ENCODE data around the gene MCUB.

Gene MCUB

DNA sequence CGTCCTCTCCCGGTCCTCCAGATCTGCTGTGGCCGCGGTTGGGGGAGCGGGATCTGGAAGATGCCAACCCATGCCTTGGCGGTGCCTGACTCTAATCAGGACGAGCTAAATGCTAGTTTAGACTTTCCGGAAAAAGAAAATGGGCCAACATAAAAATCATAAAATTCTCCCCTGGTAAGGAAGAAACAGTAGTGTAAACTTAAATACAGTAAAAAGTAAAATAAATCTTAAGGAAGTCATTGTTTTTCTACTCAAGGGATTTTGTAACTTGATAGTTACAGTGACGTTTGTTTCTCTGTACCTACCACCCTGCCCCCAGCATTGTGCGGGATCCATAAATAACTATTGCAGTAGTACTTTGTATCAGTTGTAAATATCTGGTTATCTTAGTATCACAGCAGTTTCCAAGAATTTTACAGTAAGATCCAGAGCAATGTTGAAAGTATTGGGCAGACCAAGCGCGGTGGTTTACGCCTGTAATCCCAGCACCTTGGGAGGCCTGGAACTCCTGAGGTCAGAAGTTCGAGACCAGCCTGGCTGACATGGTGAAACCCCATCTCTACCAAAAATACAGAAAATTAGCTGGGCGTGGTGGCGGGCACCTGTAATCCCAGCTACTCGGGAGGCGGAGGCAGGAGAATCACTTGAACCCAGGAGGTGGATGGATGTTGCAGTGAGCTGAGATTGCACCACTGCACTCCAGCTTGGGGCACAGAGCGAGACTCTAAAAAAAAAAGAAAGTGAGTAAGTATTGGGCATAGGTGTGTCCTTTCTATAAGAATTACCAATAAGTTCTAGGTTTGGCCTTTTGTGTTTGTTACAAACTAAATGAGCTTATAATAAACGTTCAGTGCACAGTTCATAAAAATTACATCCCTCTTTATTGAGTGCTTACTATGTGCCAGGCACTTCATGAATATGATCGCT lies 170.8 kb downstream of the MCUB start:
- no peak for DNase-seq

DNA sequence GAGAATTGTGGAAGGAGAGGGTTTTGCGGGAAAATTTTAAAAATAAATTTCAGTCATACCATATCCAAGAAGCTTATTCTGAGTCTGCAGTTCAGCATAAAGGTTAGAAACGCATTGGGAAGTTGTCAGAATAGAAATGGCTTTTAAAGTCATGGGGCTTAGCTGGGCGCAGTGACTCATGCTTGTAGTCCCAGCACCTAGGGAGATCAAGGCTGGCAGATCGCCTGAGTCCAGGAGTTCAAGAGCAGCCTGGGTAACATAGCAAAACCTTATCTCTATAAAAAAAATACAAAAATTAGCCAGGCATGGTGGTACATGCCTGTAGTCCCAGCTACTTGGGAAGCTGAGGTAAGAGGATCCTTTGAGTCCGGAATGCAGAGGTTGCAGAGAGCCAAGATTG lies 173.7 kb downstream of the MCUB start:
- DNase-seq: no peak

DNA sequence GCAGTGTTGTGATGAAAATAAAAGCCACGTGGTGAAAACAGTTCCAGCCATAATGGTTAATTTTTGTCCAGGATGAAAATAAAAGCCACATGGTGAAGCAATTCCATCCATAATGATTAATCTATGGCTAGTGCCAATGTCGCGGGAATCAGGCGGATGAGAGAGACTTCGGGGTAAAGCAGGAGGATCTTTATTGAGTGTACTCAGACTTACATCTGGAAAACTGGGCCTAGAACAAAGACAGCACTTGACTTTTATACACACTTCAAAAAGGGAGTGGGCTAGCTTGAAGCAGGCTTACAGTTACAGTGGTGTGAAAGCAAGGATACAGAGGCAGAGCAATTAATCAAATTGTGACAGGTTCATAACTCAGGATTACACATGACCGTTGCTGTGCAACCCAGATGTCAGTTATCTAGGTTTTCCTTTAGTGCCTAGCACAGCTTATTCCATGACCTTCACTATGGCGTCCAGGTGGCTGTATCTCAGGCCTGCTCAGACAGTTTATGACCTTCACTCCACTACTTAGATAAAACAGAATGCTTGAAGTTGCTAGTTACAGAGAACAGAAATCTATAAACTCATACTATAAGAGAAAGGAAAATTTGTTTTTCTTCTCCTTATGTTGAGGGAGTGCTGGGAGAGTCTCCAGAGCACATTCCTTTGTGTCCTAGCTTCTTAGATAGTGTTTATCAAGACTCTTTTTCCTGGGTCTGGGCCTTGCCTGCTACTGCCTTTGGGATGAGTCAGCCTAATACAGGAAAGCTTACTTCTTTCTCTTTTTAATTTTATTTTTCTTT lies 175.7 kb downstream of the MCUB start:
- DNase-seq: no peak
